BE2C (cell line): ENCODE results near the gene PLB1.

Experiments
- DNase-seq: peaks from one replicate; pipeline ENCODE4 v3.0.0-alpha.2; 2020
- H3K27me3 ChIP-seq: fragments of 250-450 bp; sonication (Bioruptor Pico); 2 replicates; pipeline ENCODE4 v1.5.1; 2020; ENCODE audit warnings: mild to moderate bottlenecking
- H3K36me3 ChIP-seq: fragments of 250-450 bp; sonication (Bioruptor Pico); 2 replicates; pipeline ENCODE4 v1.5.1; 2020; ENCODE audit warnings: mild to moderate bottlenecking
- H3K4me1 ChIP-seq: fragments of 250-450 bp; sonication (Bioruptor Pico); 2 replicates; pipeline ENCODE4 v1.5.1; 2020
- H3K4me3 ChIP-seq: 2 replicates; pipeline ENCODE4 v1.5.1; 2011; ENCODE audit warnings: low read depth, low read length
- H3K9me3 ChIP-seq: fragments of 250-450 bp; sonication (Bioruptor Pico); 2 replicates; pipeline ENCODE4 v1.5.1; 2020
- TF ChIP-seq, protein P1 (sequence below): IDR thresholded peaks from 2 replicates; pipeline ENCODE4 v1.5.1; 2012; ENCODE audit warnings: mild to moderate bottlenecking, low read depth, low read length

Gene PLB1

DNA sequence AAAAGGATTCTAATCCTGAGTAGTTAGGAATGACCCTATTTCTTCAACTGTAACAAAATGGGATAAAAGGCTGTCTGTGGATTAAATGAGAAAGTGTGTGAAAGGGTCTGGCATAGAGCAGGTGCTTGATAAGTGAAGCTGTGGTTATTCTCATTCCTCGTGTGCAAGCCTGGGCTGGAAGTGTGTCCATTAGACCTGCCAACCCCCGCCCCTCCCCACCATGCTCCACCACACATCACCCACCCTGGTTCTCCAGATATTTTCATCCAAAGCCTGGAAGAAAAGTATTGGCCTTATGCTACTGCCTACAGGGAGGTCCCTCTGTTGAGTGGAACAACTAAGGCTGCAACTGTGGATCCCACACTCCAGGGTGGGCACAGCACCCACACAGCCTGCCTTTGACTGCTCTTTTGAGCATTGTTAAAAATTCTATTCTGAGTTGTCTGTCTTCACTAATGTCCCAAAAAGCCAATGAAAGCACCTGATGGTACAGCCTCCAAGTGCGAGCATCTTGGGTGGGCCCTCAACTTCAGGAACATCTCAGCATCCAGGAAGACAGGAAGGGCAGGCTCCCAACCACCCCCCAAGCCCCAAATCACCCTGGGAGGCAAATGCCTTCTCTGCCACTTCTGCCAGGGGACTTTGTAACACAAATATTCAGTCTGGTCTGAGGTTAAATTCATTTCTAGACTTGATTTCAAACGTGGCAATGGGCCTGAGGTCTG is 153.0 kb downstream of the PLB1 start:
- DNase-seq = no peak
- TF ChIP-seq, protein P1, sequence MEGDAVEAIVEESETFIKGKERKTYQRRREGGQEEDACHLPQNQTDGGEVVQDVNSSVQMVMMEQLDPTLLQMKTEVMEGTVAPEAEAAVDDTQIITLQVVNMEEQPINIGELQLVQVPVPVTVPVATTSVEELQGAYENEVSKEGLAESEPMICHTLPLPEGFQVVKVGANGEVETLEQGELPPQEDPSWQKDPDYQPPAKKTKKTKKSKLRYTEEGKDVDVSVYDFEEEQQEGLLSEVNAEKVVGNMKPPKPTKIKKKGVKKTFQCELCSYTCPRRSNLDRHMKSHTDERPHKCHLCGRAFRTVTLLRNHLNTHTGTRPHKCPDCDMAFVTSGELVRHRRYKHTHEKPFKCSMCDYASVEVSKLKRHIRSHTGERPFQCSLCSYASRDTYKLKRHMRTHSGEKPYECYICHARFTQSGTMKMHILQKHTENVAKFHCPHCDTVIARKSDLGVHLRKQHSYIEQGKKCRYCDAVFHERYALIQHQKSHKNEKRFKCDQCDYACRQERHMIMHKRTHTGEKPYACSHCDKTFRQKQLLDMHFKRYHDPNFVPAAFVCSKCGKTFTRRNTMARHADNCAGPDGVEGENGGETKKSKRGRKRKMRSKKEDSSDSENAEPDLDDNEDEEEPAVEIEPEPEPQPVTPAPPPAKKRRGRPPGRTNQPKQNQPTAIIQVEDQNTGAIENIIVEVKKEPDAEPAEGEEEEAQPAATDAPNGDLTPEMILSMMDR = no peak
- peaks cover 9% of the 10 kb centered on the region for H3K4me1 ChIP-seq

DNA sequence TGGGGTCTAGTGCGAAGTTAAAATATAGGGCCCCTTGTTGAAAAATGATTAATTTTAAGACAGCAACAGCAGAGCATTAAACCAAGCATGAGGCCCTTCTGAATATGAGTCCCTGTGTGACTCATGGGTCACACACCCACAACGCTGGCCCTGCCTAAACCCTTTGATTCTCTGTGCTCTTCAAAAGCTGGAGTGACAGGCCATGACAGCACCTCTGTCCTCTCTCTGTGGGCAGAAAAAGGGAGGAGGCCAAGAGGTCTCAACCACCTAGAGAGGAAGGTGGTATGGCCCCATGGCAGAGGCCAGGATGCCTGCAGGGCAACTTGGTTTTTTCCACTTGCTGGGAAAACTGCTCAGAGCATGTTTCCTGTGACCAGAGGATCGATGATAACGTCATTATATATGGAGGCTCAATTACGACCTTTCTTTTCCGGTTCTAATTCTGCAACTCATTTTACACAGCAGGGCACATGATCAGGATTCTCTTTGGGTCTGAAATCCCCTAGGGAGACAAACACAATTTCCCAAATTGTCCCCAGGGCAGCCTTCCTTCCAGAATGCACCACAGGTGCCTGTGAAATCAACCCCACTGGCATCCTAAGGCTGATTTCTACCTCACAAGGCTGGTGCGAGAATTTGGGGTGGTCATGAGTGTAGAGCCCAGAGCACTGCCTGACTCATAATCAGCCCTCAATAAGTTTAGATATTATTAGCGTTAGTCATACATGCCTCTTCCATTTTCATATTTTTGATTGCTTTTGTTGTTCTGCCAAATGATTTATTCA is 153.8 kb downstream of the PLB1 start:
- TF ChIP-seq, protein P1 = no peak
- no peak overlapping the region for H3K4me3 ChIP-seq
- peaks cover 18% of the 10 kb centered on the region for H3K4me1 ChIP-seq
- no peaks in the 10 kb centered on the region for H3K36me3 ChIP-seq
- H3K9me3 ChIP-seq = no peaks in the 10 kb centered on the region
- DNase-seq = peak; percentile 51
- no peaks in the 10 kb centered on the region for H3K27me3 ChIP-seq

More for the DNA sequence above, 153.0 kb downstream of the PLB1 start:
- Histone ChIP-seq H3K4me3 (no peak overlapping the region), H3K9me3 (no peaks in the 10 kb centered on the region), H3K36me3 (no peaks in the 10 kb centered on the region), H3K27me3 (no peaks in the 10 kb centered on the region)

DNA sequence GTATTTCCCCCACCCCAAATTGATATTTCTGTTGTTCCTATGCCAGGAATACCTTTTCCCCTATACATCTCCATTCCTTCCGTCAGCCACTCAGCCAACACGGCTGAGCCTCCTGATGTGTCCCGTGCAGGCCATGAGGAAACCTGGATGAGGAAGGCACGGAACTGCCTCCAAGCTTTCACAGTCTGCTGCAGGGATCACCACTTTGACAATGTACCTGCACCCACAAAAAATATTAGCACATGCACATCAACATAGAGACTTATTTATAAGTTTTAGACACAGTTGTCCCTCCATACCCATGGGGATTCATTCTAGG is 154.4 kb downstream of the PLB1 start:
- Histone ChIP-seq H3K4me1 (peaks cover 23% of the 10 kb centered on the region), H3K9me3 (no peaks in the 10 kb centered on the region), H3K36me3 (no peaks in the 10 kb centered on the region), H3K4me3 (no peak overlapping the region), H3K27me3 (no peaks in the 10 kb centered on the region)
- DNase-seq = no peak
- TF ChIP-seq, protein P1 = no peak

DNA sequence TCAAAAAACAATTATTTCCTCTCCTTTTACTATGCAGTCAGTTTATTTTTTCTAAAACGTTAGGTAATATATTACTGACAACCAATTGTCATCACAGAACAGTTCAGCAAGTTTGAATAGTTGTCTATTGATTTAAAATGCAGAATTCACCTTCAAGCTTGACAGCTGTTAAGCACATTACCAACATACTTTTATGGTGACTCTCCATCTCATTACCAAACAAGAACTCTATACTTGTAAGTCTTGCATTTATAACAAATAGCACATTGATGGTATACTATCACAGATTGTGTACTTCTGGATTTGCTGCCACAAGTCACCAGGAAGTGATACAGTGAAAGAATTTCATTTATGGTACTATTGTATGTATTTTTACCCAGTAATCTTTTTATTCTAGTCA is 156.4 kb downstream of the PLB1 start:
- peaks cover 26% of the 10 kb centered on the region for H3K4me1 ChIP-seq
- H3K4me3 ChIP-seq = no peak overlapping the region
- no peak for DNase-seq
- H3K27me3 ChIP-seq = no peaks in the 10 kb centered on the region
- no peaks in the 10 kb centered on the region for H3K36me3 ChIP-seq
- no peaks in the 10 kb centered on the region; the same call in 1 of the 2 replicates for H3K9me3 ChIP-seq
- TF ChIP-seq, protein P1 = no peak

DNA sequence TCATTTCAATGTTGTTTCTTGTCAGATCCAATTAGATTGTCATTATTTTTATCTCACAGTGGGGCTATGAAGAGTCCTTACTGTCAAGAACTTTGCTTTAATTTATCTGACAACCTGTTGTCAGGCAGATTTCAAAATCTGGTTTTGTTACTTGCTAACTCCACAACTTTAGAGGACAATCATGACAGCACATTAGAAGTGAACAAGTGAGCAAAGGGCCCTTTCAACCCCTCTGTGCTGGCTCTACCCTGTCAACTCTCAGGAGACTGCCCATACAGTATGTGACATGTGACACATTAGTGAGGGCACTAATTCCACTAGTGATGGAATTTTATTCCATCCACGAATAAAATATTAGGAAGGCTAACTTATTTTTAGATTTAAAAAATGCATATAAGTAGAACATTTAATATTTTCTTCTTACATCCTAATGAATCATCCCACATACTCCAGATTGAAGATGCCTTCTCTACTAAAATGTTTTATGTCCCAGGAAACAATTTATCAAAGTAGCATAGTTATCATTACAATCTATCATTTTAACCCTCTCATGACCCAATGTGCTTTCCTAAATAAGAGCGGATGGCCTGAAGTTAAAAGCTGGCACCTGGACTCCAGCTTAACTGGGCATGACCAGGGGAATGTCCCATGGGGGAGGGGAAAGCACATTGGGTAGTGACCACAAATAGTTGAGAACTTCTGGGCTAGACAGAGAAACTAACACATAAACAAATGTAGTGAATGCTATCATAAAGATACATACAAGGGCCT is 158.2 kb downstream of the PLB1 start:
- TF ChIP-seq, protein P1 = no peak
- no peaks in the 10 kb centered on the region for H3K27me3 ChIP-seq

More for the DNA sequence above, 158.2 kb downstream of the PLB1 start:
- Histone ChIP-seq H3K4me3 (no peak overlapping the region), H3K4me1 (peaks cover 26% of the 10 kb centered on the region), H3K9me3 (no peaks in the 10 kb centered on the region; the same call in 1 of the 2 replicates), H3K36me3 (no peaks in the 10 kb centered on the region)
- no peak for DNase-seq
